ENCODE results near the gene FXYD1.

The FXYD1 gene

GRCh38 chr19:35138305-35138892, at the start of gene FXYD1:
FXYD1 (plus strand) TSS chr19:35138824; CDS start chr19:35140080, 1,256 bp downstream.
- DNase-seq (ENCODE audit: low spot score) = no peak
- no peak within 1 kb of the TSS; the same call in none of the 2 replicates for H3K27ac ChIP-seq
- no peak for TF ChIP-seq CTCF (conservative IDR thresholded peaks at IDR 0.05; ENCODE audit: low read depth)
- CTCF ChIA-PET = interaction anchor here (1.2 to 5.8 kb wide), 2 partner anchors 71 to 94 kb away, joined by 5 to 42 read pairs; no protein-coding TSS in a partner anchor
- POLR2A ChIA-PET (ENCODE audit: low non-redundant PET) = no interaction called here

- no peak overlapping the region for H3K27ac ChIP-seq
- POLR2A ChIA-PET (ENCODE audit: low non-redundant PET) = no interaction called here
- no peak for DNase-seq (ENCODE audit: low spot score)
- no peak for TF ChIP-seq CTCF (conservative IDR thresholded peaks at IDR 0.05; ENCODE audit: low read depth)
- CTCF ChIA-PET = interaction anchor here (0.5 to 1.0 kb wide), 6 partner anchors 11 to 101 kb away, joined by 3 to 4 read pairs (median 3); no protein-coding TSS in a partner anchor
Measured at GRCh38 chr19:35089554-35089953, 49.1 kb upstream of the FXYD1 start.

- no peak for TF ChIP-seq CTCF (conservative IDR thresholded peaks at IDR 0.05; ENCODE audit: low read depth)
- H3K27ac ChIP-seq = no peak overlapping the region
- CTCF ChIA-PET = interaction anchor here (0.5 to 1.0 kb wide), 8 partner anchors 10 to 101 kb away, joined by 3 to 4 read pairs (median 3); partner anchors contain the start of gene LGI4
- POLR2A ChIA-PET (ENCODE audit: low non-redundant PET) = no interaction called here
- DNase-seq (ENCODE audit: low spot score) = no peak
Measured at GRCh38 chr19:35090160-35090505, 48.5 kb upstream of the FXYD1 start.

- CTCF ChIA-PET = interaction anchor here (0.5 to 1.0 kb wide), 3 partner anchors 10 to 51 kb away, joined by 3 read pairs; partner anchors contain the start of gene LGI4
- peak; percentile 88 for DNase-seq (ENCODE audit: low spot score)
- POLR2A ChIA-PET (ENCODE audit: low non-redundant PET) = no interaction called here
- TF ChIP-seq CTCF (conservative IDR thresholded peaks at IDR 0.05; ENCODE audit: low read depth) = peak; percentile 72
- H3K27ac ChIP-seq = peak overlapping the region; percentile 51; the same call in 1 of the 2 replicates
Measured at GRCh38 chr19:35090506-35091214, 48.0 kb upstream of the FXYD1 start.

GRCh38 chr19:35093430-35093829, 45.2 kb upstream of the FXYD1 start:
- DNase-seq (ENCODE audit: low spot score) = no peak
- H3K27ac ChIP-seq = peak overlapping the region; percentile 9
- ChIA-PET POLR2A (ENCODE audit: low non-redundant PET) (no interaction called here), CTCF (interaction anchor here (0.6 to 1.2 kb wide), 2 partner anchors 27 to 41 kb away, joined by 5 read pairs; no protein-coding TSS in a partner anchor)
- no peak for TF ChIP-seq CTCF (conservative IDR thresholded peaks at IDR 0.05; ENCODE audit: low read depth)

GRCh38 chr19:35093941-35094647, 44.5 kb upstream of the FXYD1 start:
- ChIA-PET POLR2A (ENCODE audit: low non-redundant PET) (no interaction called here), CTCF (interaction anchor here (0.6 kb wide), 1 partner anchor 42 kb away, joined by 5 read pairs; no protein-coding TSS in a partner anchor)

More at GRCh38 chr19:35093941-35094647, 44.5 kb upstream of the FXYD1 start:
- H3K27ac ChIP-seq = peak overlapping the region; percentile 9; the same call in 1 of the 2 replicates
- no peak for DNase-seq (ENCODE audit: low spot score)
- no peak for TF ChIP-seq CTCF (conservative IDR thresholded peaks at IDR 0.05; ENCODE audit: low read depth)
